ENCODE results near the gene ADARB2.

ADARB2 gene

DNA sequence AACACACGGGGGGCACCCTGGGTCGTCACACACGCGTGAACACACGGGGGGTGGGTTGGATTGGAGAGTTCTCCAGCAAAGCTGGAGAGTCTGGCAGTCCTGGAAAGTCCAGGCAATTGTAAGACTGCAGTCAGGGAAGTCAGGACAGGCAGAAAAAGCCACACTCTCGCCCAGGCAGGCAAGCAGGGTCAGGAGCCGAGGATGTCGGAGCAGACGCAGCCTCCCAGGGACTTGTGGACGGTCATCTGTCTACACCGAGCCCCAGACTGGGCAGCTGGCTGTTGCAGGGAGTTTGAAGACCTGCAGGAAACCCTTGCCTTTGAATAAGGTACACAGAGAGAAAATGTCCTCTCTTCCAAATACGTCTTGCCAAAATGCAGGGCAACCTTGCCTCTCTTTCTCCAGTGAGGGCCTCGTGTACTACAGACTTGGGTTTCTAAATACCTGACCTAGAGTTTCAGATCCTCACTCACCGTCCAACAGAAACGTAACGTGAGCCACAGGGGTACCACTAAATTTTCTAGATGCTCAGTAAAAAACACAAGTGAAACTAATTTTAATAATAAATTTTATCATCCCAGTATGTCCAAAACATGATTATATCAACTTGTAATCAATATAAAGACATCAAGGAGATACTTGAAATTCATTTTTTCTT is 176.7 kb downstream of the ADARB2 start:
- DNase-seq: no peak

DNA sequence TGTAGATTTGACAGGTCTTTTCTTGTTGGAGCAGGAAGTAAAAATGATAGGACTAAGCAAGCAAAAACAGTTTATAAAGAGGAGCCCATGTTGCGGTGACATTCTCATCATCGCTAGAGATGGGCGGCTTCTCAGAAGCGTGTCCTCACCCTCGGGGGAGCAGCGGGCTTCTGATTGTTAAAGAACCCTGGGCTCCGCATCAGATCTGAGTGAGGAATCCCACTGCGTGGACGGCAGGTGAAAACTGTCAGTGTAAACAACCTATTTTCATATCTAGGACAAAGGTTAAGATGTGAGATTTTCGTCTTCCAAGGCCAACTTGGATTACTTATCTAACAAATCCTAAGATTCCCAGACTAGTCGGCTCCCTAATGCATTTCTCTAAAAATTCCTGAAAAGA is 177.6 kb downstream of the ADARB2 start:
- DNase-seq: no peak

DNA sequence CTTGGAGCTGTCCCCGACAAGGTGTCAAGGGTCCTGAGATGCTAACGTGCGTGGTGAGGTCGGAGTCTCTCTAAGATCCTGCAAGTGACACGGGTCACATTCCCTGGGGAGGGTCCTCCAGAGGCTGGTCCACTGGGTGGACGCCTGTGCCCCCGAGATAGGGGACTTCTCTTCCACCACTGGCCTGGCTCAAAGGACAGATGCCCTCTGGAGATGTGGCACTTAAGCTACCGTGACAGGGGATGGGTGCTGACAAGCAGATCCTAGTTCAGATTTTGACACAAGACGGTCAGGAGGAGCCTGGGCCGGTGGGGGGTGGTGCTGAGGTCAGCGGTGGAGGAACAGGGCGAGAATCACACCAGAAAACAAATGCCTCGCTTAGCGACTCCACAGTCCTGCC is 178.0 kb downstream of the ADARB2 start:
- no peak for DNase-seq

DNA sequence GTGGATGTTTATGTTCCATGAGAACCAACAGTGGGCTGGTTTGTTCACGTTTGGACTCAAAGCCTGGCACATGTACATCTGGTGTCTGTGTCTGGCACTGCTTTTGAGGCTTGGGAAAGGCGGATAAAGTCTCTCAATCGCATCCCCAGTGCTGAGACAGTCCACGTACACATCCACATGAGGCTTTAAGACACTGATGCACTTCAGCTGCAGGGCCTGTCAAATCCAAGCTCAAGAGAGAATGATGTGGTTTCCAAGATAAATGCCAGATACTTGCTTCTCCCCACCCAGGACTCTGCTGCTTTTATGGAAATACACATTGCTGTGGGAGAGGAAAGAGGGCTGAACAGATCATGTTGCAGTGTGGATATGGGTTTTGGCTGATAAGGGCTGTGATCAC is 178.4 kb downstream of the ADARB2 start:
- no peak for DNase-seq

DNA sequence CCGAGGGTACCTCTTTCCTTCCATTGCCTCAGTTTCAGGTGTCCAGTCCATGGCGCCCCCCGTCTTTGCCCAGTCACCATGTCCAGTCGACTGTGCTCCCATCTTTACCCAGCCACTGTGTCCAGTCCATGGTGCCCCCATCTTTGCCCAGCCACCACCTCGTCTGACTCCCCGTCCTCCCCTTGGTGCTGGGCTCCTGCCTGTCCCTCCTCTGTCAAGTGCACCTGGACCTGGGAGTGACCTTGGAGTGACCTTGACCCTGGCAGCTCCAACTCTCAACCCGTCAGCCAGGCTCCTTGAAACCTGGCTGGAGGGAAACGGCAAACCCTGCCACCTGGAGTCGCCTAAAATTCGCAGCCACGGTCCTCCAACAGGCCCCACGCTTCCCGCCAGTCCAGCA is 180.2 kb downstream of the ADARB2 start:
- DNase-seq: no peak

DNA sequence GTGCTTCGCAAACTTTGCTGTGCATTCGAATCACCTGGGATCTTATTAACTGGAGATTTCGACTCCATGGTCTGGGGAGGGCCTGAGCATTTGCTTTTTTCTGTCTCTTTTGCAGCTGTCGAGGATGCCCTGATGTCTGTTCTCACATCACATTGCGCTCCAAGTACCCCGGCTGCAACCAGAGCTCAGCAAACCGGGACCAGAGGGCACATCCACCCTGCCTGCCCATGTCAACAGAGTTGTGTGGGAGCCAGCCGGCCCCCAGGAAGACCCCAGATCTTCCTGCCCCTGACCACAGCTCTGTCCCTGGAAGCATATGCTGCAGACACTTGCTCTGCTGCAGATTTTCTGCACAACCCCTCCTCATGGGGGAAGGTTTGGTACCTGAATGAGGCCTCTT is 180.8 kb downstream of the ADARB2 start:
- DNase-seq: no peak

DNA sequence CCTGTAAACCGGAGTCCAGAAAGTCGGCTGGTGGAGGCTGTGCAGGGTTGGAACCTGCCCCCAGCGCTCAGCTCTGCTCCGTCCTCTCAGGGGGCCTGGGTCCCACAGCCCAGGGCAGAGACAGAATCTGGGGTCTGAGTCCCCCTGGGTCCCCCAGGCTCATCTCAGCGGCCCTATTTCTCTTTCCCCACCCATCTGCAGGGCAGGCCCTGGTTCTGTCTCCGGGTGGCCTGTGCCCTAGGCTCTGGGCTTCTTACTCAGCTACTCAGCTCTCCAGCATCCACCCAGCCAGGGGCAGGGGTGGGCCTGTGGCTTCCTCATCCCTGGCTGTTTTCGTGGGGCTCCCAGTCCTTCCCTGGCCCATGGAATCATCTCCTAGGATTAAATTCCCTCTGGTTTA is 183.4 kb downstream of the ADARB2 start:
- DNase-seq: no peak

DNA sequence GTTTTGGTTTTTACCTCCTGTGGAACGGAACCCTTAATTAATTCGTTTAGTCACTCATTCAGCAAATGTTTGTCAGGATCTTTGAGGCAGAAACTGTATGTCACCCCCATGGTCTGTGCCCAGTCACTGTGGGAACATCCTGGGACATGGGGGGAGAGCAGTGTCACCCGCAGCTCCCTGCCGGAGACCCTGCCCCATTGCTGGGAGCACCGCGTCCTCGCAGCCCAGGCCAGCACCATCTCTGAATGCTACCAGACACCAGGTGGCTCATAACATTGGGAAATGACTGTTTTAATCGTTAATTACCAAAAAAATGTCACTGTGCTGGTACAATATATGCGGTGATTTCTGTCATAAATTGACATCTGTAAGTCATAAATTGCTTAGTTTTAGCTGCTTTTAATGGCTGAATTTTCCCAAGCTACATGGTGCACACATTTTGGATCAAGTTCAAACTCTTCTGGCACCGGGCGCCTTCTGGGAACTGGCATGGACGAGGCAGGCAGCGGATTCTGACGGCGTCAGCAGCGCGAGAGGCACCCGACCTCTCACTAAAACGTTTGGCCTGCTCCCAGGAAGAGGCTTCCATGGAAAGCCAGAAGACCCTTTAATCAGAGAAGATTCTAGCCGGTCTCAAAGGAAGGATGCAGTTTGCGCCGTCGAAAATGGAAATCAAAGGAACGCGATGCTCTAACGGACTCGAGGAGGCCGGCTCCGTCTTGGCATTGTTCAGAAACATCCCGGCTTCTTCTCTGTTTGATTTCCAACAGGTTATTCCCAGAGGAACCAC is 184.2 kb downstream of the ADARB2 start:
- DNase-seq: no peak

DNA sequence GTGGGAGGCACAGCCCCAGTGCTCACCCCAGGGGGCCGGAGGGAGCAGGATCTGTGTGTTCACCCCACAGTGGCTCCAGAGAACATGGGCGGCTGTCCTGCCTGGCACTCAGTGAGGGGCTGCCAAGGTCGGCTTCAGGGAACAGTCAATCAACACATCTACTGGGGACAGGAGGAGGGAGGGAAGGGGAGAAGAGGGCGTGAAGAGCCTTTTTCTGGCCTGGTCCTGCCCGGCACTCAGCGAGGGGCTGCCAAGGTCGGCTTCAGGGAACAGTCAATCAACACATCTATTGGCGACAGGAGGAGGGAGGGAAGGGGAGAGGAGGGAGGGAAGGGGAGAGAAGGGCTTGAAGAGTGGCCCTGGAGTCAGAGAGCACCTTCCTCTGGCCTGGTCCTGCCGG is 184.9 kb downstream of the ADARB2 start:
- no peak for DNase-seq

DNA sequence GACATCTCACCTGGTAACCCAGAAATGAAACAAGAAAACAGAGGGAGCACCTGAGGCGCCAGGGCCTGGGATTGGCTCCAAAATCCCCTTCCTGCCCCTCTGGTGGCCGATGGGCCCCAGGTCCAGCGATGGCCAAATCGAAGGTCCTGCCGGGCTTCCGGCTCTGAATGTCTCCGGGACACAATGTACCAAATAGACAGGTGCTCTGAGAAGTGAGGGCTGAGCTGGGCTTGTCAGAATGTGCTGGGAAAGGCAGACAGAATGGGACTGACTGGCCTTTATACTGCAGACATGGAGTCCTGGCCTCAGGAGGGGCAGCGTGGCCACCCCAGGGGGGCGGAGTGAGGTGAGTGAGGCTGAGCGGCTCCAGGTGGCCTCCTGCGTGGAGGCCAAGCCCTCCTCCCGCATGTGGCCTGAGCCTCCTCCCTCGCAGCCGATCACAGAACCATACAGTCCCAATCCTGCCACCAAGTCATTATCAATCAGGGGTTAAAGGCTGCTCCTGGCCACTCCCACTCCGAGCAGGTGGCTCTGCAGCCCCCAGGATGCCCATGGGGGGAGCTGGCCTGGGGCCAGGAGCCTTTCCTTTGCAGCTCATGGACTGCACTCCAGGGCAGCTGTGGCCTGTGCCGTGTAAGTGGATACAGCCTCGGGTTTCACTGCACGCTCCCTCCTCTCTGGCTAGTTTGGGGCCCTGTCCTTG is 185.5 kb downstream of the ADARB2 start:
- no peak for DNase-seq

DNA sequence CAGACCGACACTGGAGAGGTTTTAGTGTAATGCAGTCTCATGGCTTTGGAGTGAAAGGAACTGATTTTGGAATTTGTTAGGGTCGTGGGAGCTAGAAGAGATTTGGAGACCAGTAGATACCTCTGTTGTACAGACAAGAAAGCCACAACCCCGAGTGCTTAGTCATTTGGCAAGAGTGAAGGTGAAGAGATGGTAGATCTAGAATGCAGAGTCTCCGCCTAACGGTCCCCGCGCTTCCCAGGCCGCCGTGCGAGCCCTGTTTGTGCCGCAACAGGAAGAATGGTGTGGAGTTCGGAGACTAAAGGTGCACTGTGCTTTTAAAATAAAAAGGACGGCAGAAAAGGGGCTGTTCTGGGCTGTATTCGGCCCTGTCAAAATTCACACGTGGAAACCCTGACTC is 186.7 kb downstream of the ADARB2 start:
- DNase-seq: no peak

DNA sequence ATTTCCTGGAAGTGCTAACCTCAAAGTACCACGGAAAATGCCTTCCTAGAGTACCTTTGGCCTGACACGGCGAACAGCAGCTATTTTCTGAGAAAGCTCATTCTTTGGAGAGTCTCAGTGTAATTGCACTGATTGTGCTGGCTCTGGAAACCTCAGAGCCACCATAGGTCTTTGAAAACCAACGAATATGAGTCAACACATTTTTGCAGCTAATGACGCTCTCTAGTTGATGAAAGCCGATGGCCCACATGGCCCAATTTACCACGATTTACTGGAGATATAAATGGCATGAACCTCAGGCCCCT is 187.1 kb downstream of the ADARB2 start:
- DNase-seq: no peak

DNA sequence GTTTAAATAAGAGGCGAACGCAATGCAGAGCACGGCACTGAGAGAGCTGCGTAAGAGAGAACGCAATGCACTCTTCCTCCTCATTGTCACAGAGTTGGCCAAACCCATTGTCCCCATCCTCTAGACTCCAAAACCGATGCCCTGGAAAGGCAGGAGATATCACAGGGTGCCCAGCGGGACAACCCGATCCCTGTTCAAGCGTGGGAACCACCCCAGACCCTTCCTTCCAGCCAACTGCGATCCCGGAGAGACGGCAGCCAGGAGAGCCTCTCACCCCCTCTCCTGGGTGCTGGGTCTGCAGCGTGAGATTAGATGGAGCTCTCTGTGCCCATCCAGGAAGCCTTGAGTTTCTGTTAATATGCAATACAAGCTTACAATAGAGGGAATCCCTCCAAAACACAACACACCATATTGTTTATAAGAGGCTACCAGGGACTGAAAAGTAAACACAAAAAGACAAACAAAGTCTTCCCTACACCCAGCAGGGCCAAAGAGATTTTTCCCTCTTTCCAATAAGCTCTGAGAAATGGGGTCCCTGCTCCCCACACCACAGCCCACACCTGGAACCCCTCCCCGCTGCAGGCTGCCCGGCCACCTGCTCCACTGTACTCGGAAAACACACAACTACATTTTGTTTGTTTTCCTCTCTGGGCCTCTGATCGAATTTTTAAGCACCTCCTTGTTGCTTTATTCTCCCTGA is 187.6 kb downstream of the ADARB2 start:
- no peak for DNase-seq

DNA sequence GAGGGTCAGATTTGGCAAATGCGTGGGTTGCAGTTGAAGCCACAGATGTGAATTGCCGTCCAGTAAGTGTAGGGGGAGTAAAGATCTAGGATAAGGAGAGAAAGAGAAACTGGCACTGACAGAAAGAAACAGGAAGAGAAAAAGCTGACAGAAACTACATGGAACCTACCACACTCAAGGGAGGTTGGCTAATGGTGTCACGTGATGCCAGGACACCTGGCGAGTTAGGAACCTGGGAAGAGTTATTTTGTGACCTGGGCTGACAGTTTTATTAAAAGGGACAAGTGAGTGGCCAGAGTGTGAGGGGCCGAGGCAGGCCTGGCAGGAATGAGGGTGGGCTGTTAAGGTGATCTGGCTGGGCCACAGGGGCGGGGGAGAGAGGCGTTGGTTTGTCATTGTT is 188.7 kb downstream of the ADARB2 start:
- no peak for DNase-seq

DNA sequence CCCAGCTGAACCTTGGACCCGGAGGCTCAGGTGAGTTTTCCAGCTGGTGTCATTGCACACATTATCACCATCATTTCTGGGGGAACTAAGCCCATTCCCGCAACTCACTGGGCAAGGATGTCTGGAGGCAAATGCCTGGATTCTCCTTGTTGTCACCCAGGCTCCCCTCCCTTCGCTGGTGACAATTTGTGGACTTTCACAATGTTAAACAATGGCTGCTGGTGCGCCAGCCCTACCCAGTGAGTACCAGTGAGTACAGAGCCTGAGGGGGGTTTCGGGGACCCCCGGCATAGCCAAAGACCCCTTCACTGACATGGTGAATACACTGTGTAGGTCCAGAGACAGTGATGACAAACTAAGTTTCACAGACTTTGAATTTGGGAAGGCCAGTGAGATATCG is 189.2 kb downstream of the ADARB2 start:
- DNase-seq: no peak

DNA sequence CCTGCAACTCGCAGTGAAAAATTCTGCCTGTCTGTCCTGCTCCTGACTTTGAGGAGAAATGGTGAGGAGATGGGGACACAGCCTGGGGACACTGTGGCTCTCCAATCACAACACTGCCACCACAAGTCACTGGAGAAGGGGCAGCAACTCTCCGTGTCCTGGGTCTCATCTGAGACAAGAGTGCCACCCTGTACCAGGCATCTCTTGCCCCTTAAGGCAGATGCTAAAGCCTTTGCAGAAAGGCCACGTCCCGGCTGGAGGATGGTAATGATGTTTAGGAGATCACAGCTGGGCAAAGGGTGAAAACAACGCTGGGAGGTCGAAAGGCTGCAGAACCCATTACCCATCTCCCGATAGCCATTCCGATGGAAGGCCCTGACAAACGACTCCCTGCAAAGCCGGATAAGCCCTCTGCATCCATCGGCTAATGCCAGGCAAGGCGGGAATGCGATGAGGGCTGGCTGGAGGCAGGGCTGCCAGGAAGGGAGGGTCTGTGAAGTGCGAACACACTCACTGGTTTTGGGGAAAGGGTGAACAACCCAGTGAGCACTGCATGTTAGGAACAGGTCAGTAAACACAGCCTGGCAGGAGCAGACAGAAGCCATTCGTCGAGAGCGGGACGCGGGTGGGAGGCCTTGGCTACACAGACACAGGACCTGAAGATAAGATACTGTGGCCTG is 190.8 kb downstream of the ADARB2 start:
- DNase-seq: no peak

DNA sequence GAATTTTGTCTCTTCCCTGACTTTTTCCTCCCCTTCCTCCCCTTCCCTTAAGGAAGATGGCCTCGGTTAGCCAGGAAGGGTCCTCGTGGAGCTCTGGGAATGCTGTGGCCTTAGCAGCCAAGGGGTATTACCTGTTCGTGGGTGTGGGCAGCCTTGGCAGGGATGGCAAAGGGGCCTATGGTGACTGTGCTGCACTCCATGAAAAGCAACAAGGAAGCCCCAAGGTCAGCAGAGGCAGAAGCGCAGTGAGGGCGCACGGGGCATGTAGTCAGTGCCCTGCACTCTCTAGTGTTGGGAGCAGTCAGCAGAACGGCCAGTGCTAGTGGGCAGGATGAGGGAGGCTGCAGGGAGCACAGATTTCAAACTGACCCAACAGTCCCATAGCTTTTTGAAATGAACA is 191.8 kb downstream of the ADARB2 start:
- DNase-seq: no peak

DNA sequence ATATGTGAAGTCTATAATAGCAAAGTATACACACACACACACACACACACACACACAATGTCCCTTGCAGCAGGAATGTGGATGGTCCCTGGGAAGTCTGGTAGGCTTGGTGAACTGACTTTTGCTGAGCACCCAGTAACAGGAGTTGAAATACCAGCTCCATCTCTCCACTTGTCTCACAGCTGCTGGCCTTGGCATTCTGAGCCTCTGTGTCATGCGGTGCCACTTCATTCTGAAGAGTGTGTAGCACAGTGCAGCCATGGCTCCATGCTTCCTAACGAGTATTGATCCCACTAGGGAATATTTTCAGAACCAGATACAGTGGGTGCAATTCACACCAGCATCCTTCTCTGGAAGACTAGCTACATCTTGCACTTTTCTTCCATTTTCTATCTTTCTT is 192.4 kb downstream of the ADARB2 start:
- DNase-seq: no peak

DNA sequence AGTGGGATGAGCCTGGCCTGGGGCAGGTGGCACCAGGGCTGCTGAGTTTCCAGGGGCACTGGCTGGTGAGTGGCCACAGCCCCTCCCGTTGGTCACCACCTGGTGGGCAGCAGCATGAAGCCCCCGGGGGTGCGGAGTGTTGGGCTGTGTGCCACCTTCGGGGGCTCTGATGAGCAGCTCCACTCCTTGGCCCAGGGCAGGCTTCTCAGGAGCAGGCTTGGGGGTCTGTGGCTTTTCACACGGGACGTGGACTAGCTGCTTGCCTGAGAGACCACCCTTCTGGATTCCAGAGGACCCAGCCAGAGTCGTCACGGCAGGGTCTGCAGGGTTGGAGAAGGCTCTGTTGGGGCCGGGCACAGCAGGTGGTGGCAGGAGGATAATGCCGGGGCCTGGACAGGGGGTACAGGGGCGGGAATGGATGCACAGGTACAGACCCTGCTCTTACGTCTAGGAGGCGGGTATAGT is 193.1 kb downstream of the ADARB2 start:
- no peak for DNase-seq

DNA sequence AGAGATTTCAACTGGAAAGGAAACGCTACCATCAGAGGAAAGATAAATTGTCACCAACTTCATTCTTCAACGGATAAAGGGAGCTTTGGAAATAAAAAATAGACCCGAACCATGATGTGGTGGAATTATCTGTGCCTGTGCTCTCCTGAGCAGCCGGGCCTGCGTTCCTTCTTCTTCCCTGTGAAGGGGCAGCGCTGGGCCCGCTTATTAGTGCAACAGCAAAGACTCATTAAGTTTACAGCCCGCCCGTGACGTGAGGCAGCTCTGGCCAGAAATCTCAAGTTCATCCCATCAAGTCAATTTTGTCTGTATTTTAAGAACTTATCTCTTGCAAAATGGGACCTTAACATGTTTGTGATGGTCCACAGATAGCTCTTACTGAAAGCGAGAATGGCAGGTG is 193.7 kb downstream of the ADARB2 start:
- no peak for DNase-seq

DNA sequence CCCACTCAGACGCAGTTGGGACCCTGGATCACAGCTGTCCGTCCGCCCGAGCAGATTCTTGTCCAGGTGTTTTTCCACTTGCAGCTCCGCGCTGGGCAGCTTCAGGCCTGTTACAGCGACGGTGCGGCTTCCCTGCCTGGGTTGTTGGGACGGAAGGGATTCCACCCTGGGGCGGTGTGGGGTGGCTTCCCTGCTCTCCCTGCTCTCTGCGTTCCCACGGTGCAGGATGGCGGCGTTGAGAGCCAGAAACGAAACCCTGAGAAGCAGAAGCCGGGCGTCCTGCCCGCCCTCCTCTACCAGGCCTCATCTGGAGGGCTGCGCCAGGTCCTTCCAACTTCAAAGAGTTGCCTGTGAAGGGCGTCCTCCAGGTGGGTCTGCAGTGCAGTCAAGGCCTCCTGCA is 194.4 kb downstream of the ADARB2 start:
- no peak for DNase-seq

DNA sequence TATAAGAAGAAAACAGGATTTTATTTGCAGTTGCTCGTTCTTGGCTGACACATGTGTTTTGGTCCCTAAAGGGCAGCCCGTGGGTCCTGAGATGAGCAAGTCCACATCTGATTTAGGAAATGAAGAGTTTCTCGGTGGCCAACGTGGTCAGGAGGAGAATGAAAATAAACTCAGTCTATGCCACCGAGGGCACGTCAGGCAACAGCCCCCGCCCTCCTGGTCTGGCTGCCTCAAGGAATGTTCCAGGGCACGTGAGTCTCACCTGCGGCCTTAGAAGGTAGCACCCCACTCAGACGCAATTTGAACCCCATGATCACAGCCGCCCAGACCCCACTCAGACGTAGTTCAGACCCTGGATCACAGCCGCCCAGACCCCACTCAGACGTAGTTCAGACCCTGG is 197.2 kb downstream of the ADARB2 start:
- DNase-seq: no peak

DNA sequence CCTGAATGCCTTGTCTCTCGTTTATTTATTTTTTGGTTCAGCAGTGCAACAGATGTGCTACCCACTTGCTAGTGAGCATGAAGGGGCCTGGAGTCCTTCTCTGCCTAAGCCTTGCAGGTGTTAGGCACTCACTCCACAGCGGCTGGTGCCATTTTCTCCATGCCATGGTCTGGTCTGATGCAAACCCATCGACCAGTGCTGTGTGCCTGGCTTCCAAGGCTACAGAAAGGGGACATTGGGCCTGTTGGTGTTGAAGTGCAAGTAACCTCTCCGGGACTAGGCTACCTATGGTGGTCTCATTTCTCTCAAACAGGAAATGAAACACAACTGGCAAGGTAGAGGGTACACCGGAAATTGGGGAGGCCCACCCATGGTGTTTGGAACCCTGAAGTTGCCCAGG is 198.1 kb downstream of the ADARB2 start:
- DNase-seq: no peak
